ENCODE measurements around the gene ESPL1.

Gene ESPL1

GRCh38 chr12:53231921-53232645 lies 36.0 kb upstream of the ESPL1 start, which contains the start of gene RARG:
TSS of gene RARG (minus strand) at chr12:53232209. CDS start at chr12:53227545, 4,664 bp downstream.
- no peak for DNase-seq (ENCODE audit: low read depth)

DNA sequence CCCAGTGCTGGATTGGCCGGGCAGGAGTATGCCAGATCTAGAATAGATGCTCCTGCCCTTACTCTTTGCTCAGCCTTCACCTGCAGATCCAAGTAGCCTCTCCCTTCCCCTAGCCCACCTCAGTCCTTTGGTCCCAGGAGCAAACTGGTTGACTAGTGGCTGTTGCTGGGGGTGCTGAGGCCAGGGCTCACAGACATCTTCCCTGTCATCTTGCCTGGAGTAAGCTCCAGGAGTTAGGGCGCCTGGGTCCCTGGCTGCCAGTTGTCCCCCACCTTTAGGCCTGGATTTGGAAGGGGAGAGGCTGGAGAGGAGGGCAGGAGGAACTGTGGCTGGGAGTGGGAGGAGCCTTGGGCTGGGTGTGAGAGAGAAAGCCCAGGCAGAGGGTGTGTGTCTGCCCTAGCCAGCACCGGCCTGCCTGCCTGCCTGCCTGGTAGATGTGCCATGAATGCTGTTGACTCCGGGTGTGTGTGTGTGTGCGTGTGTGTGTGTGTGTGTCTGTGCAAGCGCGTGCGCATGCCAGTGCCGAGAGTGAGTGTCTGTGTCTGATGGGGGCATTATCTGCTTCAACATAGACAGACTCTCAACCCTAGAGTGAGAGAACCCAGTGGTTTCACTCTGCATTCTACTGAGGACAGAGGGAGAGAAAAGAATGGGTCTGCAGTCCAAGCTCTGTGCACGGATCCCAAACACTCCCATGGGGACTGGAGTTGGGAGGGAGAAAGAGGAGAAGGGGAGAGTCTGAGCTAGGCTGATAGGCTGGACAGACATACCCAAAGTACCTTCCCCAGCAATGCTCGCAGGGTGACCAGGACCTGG lies 35.2 kb upstream of the ESPL1 start:
- DNase-seq (ENCODE audit: low read depth) = no peak

DNA sequence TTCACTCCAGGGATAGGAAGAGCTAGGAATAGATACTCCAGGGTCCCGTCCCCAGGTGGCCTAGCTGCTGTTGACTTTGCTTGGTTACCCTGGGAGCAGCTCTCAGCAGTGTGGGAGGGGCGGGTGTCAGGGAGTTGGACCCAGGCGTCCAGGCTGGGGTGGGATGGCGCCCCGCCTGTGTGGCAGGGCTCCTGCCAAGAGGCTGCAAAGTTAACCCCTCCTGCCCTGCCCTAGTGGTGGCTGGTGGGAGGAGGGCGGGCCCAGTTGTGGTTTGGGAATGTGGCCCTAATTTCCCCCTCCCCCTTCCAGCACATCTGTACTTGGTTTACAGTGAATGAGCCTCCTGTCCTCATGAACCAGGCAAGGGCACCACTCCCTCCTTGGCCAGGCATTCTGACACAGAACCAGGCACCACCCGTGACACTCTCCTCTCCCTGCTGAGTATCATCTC lies 34.4 kb upstream of the ESPL1 start:
- DNase-seq (ENCODE audit: low read depth) = no peak

DNA sequence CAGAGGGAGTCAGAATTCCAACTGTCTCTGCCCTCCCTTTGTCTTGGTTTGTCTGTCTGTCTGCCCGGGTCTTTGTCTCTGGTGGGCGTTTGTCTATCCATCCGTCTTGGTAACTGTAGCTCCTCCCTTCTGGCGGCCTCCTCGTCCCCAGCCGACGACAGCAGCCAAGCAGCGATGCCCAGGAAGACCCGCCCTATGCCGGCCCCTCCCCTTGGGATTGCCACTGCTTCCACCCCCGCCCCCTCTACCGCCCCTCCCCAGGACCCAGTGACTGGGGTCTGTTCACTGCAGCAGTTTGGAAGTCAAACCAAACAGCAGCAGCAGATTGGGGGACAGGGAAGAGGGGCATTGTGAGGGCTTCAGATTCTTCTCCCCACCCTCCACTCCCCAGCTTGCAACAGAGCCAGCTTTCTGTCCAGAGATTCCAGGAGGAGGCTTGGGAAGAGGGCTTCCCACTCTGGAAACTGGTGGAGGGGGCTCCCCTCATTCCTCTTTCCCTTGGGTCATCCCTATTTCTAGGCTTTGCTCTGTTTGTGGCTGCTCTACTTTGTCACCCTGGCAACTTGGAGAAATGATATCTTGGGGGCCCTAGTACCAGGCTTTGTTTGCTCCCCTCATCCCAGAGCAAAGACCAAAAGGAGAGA lies 33.7 kb upstream of the ESPL1 start:
- no peak for DNase-seq (ENCODE audit: low read depth)

- DNase-seq (ENCODE audit: low read depth) = no peak
These were observed 32.9 kb upstream of the ESPL1 start for GRCh38 chr12:53235164-53235563.

GRCh38 chr12:53235742-53236442 lies 32.2 kb upstream of the ESPL1 start:
- DNase-seq (ENCODE audit: low read depth) = no peak

- DNase-seq (ENCODE audit: low read depth) = no peak
These were observed 31.5 kb upstream of the ESPL1 start for GRCh38 chr12:53236443-53237111.

DNA sequence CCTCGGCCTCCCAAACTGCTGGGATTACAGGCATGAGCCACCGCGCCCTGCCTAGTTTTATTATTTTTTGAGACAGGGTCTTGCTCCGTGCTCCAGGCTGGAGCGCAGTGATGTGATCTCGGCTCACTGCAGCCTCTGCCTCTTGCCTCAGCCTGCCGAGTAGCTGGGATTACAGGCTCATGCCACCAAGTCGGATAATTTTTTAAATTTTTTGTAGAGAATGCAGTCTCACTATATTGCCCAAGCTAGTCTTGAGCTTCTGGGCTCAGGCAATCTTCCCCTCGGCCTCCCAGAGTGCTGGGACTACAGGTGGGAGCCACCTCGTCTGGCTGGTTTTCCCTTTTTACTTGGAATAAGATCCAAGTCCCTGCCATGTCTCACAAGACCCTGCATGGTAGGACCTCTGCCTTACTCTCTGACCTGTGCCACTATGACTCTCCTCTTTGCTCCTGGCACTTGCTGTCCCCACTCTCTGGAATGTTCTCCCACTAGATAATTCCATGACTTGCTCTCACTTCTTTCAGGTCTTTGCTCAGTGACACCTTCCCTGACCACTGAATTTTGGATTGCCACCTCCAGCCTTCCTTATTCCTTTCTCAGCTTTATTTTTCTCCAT lies 28.3 kb upstream of the ESPL1 start:
- DNase-seq (ENCODE audit: low read depth) = no peak

DNA sequence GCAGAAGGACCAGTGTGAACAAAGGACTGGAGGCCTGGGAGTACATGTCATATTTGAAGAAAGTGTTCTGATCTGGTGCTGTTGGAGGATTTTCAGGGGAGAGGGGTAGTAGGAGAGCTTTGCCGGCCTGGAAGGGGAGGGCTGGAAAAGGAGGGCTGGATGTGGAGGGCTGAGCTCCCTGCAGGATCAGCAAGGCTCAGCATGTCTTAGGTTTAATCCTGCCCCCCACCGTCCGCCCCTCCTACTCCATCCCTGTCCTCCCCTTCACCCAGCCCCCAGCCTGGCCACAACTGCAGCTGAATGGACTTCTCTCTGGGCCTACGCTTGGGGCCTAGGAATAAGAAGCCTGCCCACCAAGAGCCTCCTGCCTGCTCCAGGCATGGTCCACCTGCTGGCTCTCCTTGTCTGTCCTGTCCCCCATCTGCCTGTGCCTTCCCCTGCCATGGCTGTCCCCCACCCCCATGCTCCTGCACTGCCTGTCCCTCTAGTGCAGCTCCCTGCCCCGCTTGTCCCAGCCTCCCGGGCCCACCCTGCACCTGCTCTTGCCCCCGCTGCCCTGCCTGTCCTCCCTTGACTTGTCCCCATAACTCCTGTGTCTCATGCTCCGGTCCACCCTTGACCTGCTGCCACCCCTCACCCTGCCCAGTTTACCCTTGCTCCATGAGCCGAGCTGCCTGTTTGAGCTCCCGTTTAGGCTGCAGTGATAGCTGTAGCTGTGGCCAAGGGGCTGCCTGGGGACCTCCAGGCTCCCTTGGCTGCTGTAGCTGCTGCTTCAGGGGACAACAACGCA lies 26.3 kb upstream of the ESPL1 start:
- no peak for DNase-seq (ENCODE audit: low read depth)

DNA sequence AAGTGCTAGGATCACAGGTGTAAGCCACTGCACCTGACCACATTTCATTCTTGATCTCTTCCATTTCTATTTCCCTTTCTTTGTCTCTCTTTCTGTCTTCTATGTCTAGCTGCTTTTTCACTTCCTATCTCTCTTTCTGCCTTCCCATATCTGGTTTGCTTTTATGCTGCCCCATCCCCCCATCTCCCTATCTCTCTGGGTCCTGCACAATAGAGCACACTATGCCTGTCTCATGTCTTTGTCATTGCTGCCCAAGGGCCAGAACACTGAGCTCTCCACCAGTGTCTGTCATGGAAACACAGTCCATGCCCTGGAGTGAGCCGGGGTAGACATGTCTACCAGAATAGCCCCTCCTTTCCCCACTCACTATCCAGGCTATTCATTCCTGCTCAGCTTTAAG lies 23.8 kb upstream of the ESPL1 start:
- DNase-seq (ENCODE audit: low read depth) = no peak

- DNase-seq (ENCODE audit: low read depth) = no peak
These were observed 22.8 kb upstream of the ESPL1 start for GRCh38 chr12:53245286-53245685.

DNA sequence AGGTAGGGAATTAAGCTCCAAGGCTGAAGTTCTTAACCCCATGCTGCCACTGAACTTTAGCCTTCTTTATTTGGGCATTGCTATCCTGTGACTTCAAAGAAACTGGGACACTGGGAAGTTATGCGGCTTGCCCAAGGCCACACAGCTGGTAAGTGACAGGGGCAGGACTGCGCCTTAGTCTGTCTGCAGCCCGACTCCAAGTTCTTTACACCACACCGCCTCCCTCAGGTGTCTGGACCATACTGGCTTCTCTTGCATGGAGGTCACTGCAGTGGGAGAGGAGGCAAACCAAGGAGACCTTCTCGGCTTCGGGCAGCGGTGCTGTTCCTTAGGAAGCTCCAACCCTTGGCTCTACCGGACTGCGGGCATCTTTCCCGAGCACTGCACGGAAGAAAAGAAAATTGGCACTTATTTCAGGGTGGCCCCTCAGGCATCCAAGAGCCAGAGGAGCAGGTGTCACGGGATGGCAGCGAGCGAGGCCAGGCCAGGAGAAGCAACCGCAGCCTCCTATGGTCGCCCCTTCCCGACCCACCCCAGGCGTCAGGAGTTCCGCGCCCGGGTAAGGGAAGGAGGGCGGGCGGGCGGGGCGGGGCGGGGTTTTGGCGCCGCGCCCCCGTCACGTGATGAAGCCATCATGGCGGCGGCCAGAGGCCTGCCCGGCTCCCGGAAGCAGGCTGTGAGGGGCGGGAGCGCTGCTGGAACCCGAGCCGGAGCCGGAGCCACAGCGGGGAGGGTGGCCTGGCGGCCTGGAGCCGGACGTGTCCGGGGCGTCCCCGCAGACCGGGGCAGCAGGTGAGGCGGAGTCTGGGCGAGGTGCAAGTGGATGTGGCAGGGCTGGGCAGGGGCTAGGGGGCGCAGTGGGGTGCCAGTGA lies 16.4 kb upstream of the ESPL1 start:
- DNase-seq (ENCODE audit: low read depth) = peak; percentile 25

DNA sequence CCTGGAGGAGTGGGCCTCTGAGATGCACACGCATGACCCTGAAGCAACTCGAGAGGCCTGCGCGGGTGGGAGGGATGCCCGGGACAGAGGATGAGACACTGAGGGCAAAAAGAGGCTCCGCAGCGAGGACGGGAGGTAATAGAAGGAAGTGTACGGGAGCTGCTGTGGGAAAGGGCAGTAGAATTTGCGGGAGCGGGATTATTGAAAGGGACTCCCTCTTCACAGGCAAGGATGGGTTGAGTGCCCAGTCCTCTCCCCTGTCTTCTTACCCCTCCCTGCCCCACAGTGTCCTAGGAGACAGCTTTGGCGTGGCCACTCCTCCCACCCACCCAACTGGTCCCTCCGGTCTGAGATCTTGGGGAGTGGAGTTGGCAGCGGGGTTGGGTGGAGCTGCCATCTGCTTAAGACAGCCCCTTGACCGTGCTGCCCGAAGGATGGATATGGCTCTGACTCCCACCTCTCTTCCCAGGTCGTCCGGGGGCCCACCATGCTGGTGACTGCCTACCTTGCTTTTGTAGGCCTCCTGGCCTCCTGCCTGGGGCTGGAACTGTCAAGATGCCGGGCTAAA lies 15.7 kb upstream of the ESPL1 start:
- DNase-seq (ENCODE audit: low read depth) = no peak

DNA sequence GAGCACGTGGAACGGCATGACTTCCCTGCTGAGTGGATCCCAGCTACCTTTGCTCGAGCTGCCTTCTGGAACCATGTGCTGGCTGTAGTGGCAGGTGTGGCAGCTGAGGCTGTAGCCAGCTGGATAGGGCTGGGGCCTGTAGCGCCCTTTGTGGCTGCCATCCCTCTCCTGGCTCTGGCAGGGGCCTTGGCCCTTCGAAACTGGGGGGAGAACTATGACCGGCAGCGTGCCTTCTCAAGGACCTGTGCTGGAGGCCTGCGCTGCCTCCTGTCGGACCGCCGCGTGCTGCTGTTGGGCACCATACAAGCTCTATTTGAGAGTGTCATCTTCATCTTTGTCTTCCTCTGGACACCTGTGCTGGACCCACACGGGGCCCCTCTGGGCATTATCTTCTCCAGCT lies 14.8 kb upstream of the ESPL1 start:
- no peak for DNase-seq (ENCODE audit: low read depth)

GRCh38 chr12:53254816-53255545 lies 13.1 kb upstream of the ESPL1 start:
- DNase-seq (ENCODE audit: low read depth) = no peak

GRCh38 chr12:53255996-53256395 lies 12.1 kb upstream of the ESPL1 start:
- DNase-seq (ENCODE audit: low read depth) = no peak

DNA sequence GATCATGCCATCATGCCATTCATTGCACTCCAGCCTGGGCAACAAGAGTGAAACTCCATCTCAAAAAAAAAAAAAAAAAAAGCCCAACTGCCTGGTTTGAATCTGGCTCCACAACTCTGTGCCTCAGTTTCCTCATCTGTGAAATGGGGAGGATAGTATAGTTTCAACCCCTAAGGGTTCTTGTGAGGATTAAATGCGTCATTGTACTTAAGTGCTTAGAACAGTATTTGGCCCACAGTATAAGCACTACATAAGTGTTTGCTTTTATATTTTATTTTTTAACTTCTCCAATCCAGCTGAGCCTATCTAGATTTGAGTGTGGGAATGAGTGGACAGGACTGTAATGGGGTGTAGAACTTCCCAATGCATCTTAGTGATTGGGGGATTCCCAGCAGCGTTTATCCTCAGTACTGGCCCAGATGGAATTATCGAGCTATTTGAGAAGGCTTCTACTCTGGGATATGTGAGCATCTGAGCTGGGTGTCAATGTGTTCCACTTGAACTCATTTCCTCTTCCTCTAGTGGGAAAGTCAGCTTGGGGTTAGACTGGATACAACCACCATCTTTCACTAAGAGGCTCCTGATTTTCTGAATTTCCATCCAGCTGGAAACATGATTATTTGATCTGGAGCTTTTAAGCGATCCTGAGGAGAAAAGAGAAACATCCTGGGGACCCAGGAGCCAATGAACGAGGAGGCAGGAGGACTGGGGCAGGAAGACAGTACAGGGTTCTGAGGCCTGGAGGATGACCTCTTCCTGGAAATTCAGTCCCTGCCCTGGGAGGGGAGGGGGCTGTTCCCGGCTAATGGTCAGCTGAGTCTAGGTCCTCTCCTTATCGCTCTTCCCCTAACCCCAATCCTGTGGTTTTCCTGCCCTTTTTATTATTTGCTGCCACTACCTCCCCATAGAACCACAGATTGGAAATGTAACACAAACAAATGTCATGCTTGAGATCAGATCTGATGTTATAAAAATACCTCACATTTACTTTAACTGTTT lies 9.3 kb upstream of the ESPL1 start:
- no peak for DNase-seq (ENCODE audit: low read depth)

Measured in HS-5 (cell line).